Measurements from ENCODE around the gene PPARA.

DNA sequence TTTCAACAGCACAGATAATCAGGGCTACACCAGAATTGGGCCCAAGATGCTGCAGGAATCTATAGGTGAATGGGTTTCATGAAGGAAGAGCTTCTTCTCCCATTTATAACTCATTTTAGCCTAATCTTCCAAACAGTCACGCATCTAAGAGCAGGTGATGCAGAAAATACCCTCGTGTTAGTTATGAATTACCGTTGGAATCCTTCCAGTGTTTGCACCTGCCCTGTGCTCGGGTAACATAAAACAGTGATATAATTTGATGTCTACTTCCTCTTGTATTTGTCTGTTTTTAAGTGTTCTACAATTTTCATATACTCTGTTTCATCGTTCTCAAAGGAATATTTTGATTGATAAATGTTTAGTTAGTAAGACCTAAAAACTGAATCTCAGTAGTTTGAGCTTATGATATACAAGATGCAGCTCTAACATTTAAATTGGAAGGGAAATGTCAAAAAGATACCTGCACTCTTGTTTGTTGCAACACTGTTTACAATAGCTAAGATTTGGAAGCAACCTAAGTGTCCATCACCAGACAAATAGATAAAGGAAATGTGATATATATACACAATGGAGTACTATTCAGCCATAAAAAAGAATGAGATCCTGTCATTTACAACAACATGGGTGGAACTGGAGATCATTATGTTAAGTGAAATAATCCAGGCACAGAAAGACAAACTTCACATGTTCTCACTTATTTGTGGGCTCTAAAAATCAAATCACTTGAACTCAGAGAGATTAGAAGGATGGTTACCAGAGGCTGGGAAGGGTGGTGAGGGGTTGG is 42.1 kb downstream of the PPARA start:
- TF ChIP-seq, protein P1, sequence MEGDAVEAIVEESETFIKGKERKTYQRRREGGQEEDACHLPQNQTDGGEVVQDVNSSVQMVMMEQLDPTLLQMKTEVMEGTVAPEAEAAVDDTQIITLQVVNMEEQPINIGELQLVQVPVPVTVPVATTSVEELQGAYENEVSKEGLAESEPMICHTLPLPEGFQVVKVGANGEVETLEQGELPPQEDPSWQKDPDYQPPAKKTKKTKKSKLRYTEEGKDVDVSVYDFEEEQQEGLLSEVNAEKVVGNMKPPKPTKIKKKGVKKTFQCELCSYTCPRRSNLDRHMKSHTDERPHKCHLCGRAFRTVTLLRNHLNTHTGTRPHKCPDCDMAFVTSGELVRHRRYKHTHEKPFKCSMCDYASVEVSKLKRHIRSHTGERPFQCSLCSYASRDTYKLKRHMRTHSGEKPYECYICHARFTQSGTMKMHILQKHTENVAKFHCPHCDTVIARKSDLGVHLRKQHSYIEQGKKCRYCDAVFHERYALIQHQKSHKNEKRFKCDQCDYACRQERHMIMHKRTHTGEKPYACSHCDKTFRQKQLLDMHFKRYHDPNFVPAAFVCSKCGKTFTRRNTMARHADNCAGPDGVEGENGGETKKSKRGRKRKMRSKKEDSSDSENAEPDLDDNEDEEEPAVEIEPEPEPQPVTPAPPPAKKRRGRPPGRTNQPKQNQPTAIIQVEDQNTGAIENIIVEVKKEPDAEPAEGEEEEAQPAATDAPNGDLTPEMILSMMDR (IDR thresholded peaks at IDR 0.05) = no peak
- TF ChIP-seq ZFX (IDR thresholded peaks at IDR 0.05; ENCODE audit: borderline replicate concordance) = no peak
